Measurements from ENCODE around the gene HMGCR. TPM values are rescaled to one million over a fixed set of nuclear protein-coding genes. Genes with fewer than 3 reads are reported as not detected.

The HMGCR gene
- polyA plus RNA-seq, 1 of the 3 experiments (the other 2 are of a cell fraction), result 8.2 TPM

Other genes starting within 250 kb of the HMGCR start
- 0.05 and 0.06 TPM in 2 replicates for gene ANKRD31, start 100.3 kb upstream of the HMGCR start, polyA plus RNA-seq (2012; rRNA removed)
- 4.5 and 5.3 TPM in 2 replicates for gene CERT1, start 174.4 kb downstream of the HMGCR start, polyA plus RNA-seq (2012; rRNA removed)
- gene POLK, start 174.7 kb downstream of the HMGCR start, polyA plus RNA-seq (2012; rRNA removed), result 5.5 and 8.2 TPM in 2 replicates